ENCODE measurements around the gene MYL9.

DNA sequence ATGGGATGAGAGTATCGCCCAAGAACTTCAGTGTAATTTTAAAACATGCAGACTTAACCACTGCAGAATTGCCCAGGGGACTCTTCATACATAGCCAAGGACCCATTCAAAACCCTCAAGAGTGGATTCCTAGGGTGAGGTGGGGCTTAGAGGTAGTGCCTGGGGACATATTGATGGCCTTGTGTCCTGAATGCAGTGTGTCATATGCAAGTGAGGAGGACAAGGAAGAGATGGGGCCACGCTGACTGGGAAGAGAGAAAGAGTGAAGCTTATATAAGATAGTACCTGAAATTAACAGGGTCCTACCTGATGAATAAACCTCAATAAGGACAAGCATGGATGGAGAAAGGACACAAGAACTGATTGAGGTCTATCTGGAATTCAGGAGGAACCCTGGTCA lies 13.9 kb downstream of the MYL9 start:
- no peak for TF ChIP-seq EZH2 (IDR thresholded peaks at IDR 0.05; ENCODE audit: borderline replicate concordance, insufficient read depth, low read length, poor library complexity, severe bottlenecking)
- TF ChIP-seq, protein P1, sequence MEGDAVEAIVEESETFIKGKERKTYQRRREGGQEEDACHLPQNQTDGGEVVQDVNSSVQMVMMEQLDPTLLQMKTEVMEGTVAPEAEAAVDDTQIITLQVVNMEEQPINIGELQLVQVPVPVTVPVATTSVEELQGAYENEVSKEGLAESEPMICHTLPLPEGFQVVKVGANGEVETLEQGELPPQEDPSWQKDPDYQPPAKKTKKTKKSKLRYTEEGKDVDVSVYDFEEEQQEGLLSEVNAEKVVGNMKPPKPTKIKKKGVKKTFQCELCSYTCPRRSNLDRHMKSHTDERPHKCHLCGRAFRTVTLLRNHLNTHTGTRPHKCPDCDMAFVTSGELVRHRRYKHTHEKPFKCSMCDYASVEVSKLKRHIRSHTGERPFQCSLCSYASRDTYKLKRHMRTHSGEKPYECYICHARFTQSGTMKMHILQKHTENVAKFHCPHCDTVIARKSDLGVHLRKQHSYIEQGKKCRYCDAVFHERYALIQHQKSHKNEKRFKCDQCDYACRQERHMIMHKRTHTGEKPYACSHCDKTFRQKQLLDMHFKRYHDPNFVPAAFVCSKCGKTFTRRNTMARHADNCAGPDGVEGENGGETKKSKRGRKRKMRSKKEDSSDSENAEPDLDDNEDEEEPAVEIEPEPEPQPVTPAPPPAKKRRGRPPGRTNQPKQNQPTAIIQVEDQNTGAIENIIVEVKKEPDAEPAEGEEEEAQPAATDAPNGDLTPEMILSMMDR (IDR thresholded peaks at IDR 0.05; ENCODE audit: poor library complexity, severe bottlenecking): no peak
- TF ChIP-seq SMC3 (conservative IDR thresholded peaks at IDR 0.05; ENCODE audit: poor library complexity): no peak
- TF ChIP-seq MXI1 (conservative IDR thresholded peaks at IDR 0.05; ENCODE audit: poor library complexity, severe bottlenecking): no peak
- TF ChIP-seq, protein P2, sequence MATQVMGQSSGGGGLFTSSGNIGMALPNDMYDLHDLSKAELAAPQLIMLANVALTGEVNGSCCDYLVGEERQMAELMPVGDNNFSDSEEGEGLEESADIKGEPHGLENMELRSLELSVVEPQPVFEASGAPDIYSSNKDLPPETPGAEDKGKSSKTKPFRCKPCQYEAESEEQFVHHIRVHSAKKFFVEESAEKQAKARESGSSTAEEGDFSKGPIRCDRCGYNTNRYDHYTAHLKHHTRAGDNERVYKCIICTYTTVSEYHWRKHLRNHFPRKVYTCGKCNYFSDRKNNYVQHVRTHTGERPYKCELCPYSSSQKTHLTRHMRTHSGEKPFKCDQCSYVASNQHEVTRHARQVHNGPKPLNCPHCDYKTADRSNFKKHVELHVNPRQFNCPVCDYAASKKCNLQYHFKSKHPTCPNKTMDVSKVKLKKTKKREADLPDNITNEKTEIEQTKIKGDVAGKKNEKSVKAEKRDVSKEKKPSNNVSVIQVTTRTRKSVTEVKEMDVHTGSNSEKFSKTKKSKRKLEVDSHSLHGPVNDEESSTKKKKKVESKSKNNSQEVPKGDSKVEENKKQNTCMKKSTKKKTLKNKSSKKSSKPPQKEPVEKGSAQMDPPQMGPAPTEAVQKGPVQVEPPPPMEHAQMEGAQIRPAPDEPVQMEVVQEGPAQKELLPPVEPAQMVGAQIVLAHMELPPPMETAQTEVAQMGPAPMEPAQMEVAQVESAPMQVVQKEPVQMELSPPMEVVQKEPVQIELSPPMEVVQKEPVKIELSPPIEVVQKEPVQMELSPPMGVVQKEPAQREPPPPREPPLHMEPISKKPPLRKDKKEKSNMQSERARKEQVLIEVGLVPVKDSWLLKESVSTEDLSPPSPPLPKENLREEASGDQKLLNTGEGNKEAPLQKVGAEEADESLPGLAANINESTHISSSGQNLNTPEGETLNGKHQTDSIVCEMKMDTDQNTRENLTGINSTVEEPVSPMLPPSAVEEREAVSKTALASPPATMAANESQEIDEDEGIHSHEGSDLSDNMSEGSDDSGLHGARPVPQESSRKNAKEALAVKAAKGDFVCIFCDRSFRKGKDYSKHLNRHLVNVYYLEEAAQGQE (IDR thresholded peaks at IDR 0.05; ENCODE audit: borderline replicate concordance): no peak
- no peak for TF ChIP-seq EP300 (conservative IDR thresholded peaks at IDR 0.05; ENCODE audit: poor library complexity, severe bottlenecking)
- no peak for TF ChIP-seq POLR2AphosphoS5 (IDR thresholded peaks at IDR 0.05)
- TF ChIP-seq RAD21 (conservative IDR thresholded peaks at IDR 0.05): no peak
- TF ChIP-seq TAF1 (IDR thresholded peaks at IDR 0.05; ENCODE audit: low read depth): no peak
